HCT116 (cell line): ENCODE measurements around the gene FAM111A. TPM values are rescaled to one million over a fixed set of nuclear protein-coding genes. Genes with fewer than 3 reads are reported as not detected.
"Not testable (repeated sequence)": the region's sequence is repeated elsewhere in the genome, so short reads cannot be mapped to it uniquely, and the experiment has no call there.

Experiments used
- ATAC-seq: fragments of 200-7000 bp; cut with Tn5 transposase; 2 replicates; pipeline ENCODE4 v1.9.1; 2020; ENCODE audit warnings: mild to moderate bottlenecking, moderate library complexity
- BruUV-seq: library from RNA; stranded (reverse); fragments of 400-500 nt; replicated peaks from 2 replicates; lab custom pipeline; 2021; lab: Mats Ljungman, UMichigan
- CTCF ChIA-PET: fragments of 300-600 bp; sonication (Branson Sonifier 250); formaldehyde crosslinking; loops from one replicate; lab custom pipeline; 2021; ENCODE audit warnings: antibody characterized with exemption; lab: Charles Lee
- POLR2A ChIA-PET: fragments of 300-600, 350-600 bp; sonication (Branson Sonifier 250); formaldehyde crosslinking; loops from one replicate; lab custom pipeline; 2021; ENCODE audit warnings: antibody characterized with exemption; lab: Charles Lee
- RAD21 ChIA-PET, 2 experiments: fragments of 300-600 bp; sonication (Branson Sonifier 250); formaldehyde crosslinking; loops; one replicate each; lab custom pipeline; 2023; ENCODE audit warnings: low total read pairs in 2 of 2; ENCODE audit not compliant: uncharacterized antibody in 2 of 2, unreplicated experiment in 2 of 2, low non-redundant PET in 1 of 2; lab: Charles Lee
- DNase-seq: peaks from one replicate; pipeline ENCODE4 v3.0.0-alpha.2; 2010; ENCODE audit warnings: low read depth, low spot score
- H2AFZ ChIP-seq: fragments of 200-600 bp; shearing (Covaris generic), sonication (generic); 2 replicates; pipeline ENCODE4 v1.6.1; 2017; ENCODE audit warnings: low read depth, mixed run types, mixed read lengths, antibody characterized with exemption, low read length; ENCODE audit not compliant: poor library complexity, severe bottlenecking
- H3K27ac ChIP-seq: 2 replicates; pipeline ENCODE4 v1.5.1; 2012; ENCODE audit warnings: low read depth, low read length
- H3K27me3 ChIP-seq: fragments of 200-600 bp; sonication (generic); 2 replicates; pipeline ENCODE4 v1.6.1; 2016; ENCODE audit warnings: mixed run types, low read length, mixed read lengths; ENCODE audit not compliant: insufficient read depth
- H3K36me3 ChIP-seq, 2 experiments: fragments of 200-500 bp in 1 of 2; fragments of 200-600 bp in 1 of 2; sonication (Bioruptor generic) in 1 of 2; sonication (generic) in 1 of 2; 2 replicates each; pipeline versions ENCODE4 v1.5.1 to v1.6.1; 2014 to 2016; ENCODE audit warnings: low read length in 2 of 2, inconsistent platforms in 1 of 2, mixed read lengths in 1 of 2, mixed run types in 1 of 2; ENCODE audit not compliant: insufficient read depth in 2 of 2, control insufficient read depth in 1 of 2
- H3K4me1 ChIP-seq, 2 experiments: fragments of 200-600 bp in 1 of 2; sonication (generic) in 1 of 2; 2 replicates each; pipeline versions ENCODE4 v1.5.1 to v1.6.1; 2012 to 2017; ENCODE audit warnings: low read length in 2 of 2, inconsistent platforms in 1 of 2, mild to moderate bottlenecking in 1 of 2, mixed read lengths in 1 of 2, mixed run types in 1 of 2, moderate library complexity in 1 of 2; ENCODE audit not compliant: insufficient read depth in 2 of 2, control insufficient read depth in 1 of 2
- H3K4me2 ChIP-seq: fragments of 200-600 bp; sonication (generic); 2 replicates; pipeline ENCODE4 v1.6.1; 2017; ENCODE audit warnings: mixed run types, low read length, mixed read lengths
- H3K4me3 ChIP-seq, 2 experiments: fragments of 200-600 bp in 1 of 2; sonication (generic) in 1 of 2; replicated peaks in 1 of 2; 2 replicates each; pipeline ENCODE4 v1.5.1; 2011 to 2016; ENCODE audit warnings: low read length in 2 of 2, control low read depth in 1 of 2, low read depth in 1 of 2, mild to moderate bottlenecking in 1 of 2, mixed read lengths in 1 of 2, mixed run types in 1 of 2
- H3K79me2 ChIP-seq: fragments of 200-600 bp; sonication (generic); 2 replicates; pipeline ENCODE4 v1.6.1; 2017; ENCODE audit warnings: mild to moderate bottlenecking, mixed run types, low read length, moderate library complexity, mixed read lengths; ENCODE audit not compliant: insufficient read depth
- H3K9ac ChIP-seq: fragments of 200-600 bp; sonication (generic); 2 replicates; pipeline ENCODE4 v1.6.1; 2016; ENCODE audit warnings: low read length, mixed read lengths
- H3K9me2 ChIP-seq: fragments of 200-600 bp; sonication (generic), shearing (Covaris generic); 2 replicates; pipeline ENCODE4 v1.6.1; 2017; ENCODE audit warnings: mixed run types, mild to moderate bottlenecking, moderate library complexity; ENCODE audit not compliant: insufficient read depth
- H3K9me3 ChIP-seq, 2 experiments: fragments of 200-500 bp in 1 of 2; fragments of 200-600 bp in 1 of 2; sonication (Bioruptor generic) in 1 of 2; sonication (generic) in 1 of 2; 2 replicates each; pipeline ENCODE4 v1.6.1; 2014 to 2017; ENCODE audit warnings: low read length in 2 of 2, mixed read lengths in 2 of 2, inconsistent platforms in 1 of 2, low read depth in 1 of 2, mild to moderate bottlenecking in 1 of 2, mixed run types in 1 of 2, moderate library complexity in 1 of 2; ENCODE audit not compliant: control insufficient read depth in 1 of 2, insufficient read depth in 1 of 2
- H4K20me1 ChIP-seq: fragments of 200-600 bp; sonication (generic), shearing (Covaris generic); 2 replicates; pipeline ENCODE4 v1.6.1; 2017; ENCODE audit warnings: mixed run types, mild to moderate bottlenecking, moderate library complexity; ENCODE audit not compliant: insufficient read depth
- CBX3 ChIP-seq: IDR thresholded peaks from 2 replicates; pipeline ENCODE4 v1.6.1; 2012; ENCODE audit warnings: low read depth
- CEBPB ChIP-seq: IDR thresholded peaks from 2 replicates; pipeline ENCODE4 v1.6.1; 2012; ENCODE audit warnings: low read depth
- EGR1 ChIP-seq: IDR thresholded peaks from 2 replicates; pipeline ENCODE4 v1.6.1; 2012; ENCODE audit warnings: low read depth
- ELF1 ChIP-seq: IDR thresholded peaks from 2 replicates; pipeline ENCODE4 v1.6.1; 2012; ENCODE audit warnings: low read depth, borderline replicate concordance
- EZH2 ChIP-seq: fragments of 200-600 bp; sonication (generic); IDR thresholded peaks from 2 replicates; pipeline ENCODE4 v1.6.1; 2017; ENCODE audit warnings: antibody characterized with exemption, mixed run types
- EZH2phosphoT487 ChIP-seq: fragments of 200-600 bp; IDR thresholded peaks from 2 replicates; pipeline ENCODE4 v1.6.1; 2018; ENCODE audit warnings: antibody characterized with exemption, borderline replicate concordance
- JUND ChIP-seq: IDR thresholded peaks from 2 replicates; pipeline ENCODE4 v1.6.1; 2012
- POLR2A ChIP-seq: IDR thresholded peaks from 2 replicates; pipeline ENCODE4 v1.7.0; 2011; ENCODE audit warnings: borderline replicate concordance; ENCODE audit not compliant: insufficient read depth, insufficient read length; ENCODE audit errors: extremely low read depth
- POLR2AphosphoS5 ChIP-seq: IDR thresholded peaks from 2 replicates; pipeline ENCODE4 v1.6.1; 2011; ENCODE audit warnings: mild to moderate bottlenecking, low read depth, low read length, moderate library complexity
- SIN3A ChIP-seq: IDR thresholded peaks from 2 replicates; pipeline ENCODE4 v1.6.1; 2012; ENCODE audit warnings: low read depth
- SP1 ChIP-seq: IDR thresholded peaks from 2 replicates; pipeline ENCODE4 v1.6.1; 2012; ENCODE audit warnings: low read depth
- SRF ChIP-seq: IDR thresholded peaks from 2 replicates; pipeline ENCODE4 v1.6.1; 2012; ENCODE audit warnings: low read depth
- YY1 ChIP-seq: IDR thresholded peaks from 2 replicates; pipeline ENCODE4 v1.6.1; 2011; ENCODE audit warnings: low read length, low read depth, moderate library complexity, mild to moderate bottlenecking; ENCODE audit not compliant: insufficient replicate concordance; ENCODE audit errors: extremely low read depth
- ZFX ChIP-seq: fragments of 450-650 bp; IDR thresholded peaks from 2 replicates; pipeline ENCODE4 v1.6.1; 2017
- ZNF274 ChIP-seq: fragments of 200-500 bp; sonication (Bioruptor generic); IDR thresholded peaks from 2 replicates; pipeline ENCODE4 v1.6.1; 2014; ENCODE audit warnings: mild to moderate bottlenecking, low read depth, low read length, inconsistent platforms
- intact Hi-C: fragments of 100-400 bp; cut with micrococcal nuclease; formaldehyde crosslinking; loops from 2 replicates; pipeline ENCODE4 v1.10.0; 2022
- total RNA-seq: library from RNA; stranded (reverse); gene quantifications from one replicate; pipeline ENCODE4 v1.2.1, GENCODE V29; 2021; ENCODE audit not compliant: unreplicated experiment
- TF ChIP-seq, protein P1 (sequence below): IDR thresholded peaks from 2 replicates; pipeline ENCODE4 v1.6.1; 2012; ENCODE audit warnings: low read depth

Gene FAM111A
- total RNA-seq, 1 experiment from 2014 or later = 30.3 TPM

DNA sequence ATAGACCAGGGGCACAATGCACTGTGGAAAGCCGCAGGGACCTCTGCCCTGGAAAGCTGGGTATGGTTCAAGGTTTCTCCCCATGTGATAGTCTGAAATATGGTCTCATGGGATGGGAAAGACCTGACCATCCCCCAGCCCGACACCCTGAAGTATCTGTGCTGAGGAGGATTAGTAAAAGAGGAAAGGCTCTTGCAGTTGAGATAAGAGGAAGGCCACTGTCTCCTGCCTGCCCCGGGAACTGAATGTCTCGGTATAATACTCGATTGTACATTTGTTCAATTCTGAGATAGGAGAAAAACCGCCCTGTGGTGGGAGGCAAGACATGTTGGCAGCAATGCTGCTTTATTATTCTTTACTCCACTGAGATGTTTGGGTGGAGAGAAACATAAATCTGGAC is 6.1 kb upstream of the FAM111A start:
- intact Hi-C loops = loop anchor here (1.0 to 5.0 kb wide), 4 partner anchors 39 to 349 kb away; no protein-coding TSS in a partner anchor
- H3K9me2 ChIP-seq, H4K20me1 ChIP-seq, H3K27ac ChIP-seq, H2AFZ ChIP-seq, DNase-seq, H3K9ac ChIP-seq, H3K36me3 ChIP-seq, H3K4me3 ChIP-seq, POLR2A ChIA-PET, ATAC-seq, H3K9me3 ChIP-seq, H3K4me1 ChIP-seq, BruUV-seq, H3K79me2 ChIP-seq, H3K27me3 ChIP-seq: not testable (repeated sequence)
- ChIA-PET RAD21 (interaction anchor here in 1 of 2 experiments (1.8 kb wide), 1 partner anchor 30 kb away, joined by 5 read pairs; the partner anchor contains the start of gene FAM111B), CTCF (interaction anchor here (1.1 to 1.7 kb wide), 7 partner anchors 8 to 484 kb away, joined by 3 to 16 read pairs (median 4); partner anchors contain the start of gene FAM111B)
- peak overlapping the region; percentile 60; the same call in 1 of the 2 replicates for H3K4me2 ChIP-seq

DNA sequence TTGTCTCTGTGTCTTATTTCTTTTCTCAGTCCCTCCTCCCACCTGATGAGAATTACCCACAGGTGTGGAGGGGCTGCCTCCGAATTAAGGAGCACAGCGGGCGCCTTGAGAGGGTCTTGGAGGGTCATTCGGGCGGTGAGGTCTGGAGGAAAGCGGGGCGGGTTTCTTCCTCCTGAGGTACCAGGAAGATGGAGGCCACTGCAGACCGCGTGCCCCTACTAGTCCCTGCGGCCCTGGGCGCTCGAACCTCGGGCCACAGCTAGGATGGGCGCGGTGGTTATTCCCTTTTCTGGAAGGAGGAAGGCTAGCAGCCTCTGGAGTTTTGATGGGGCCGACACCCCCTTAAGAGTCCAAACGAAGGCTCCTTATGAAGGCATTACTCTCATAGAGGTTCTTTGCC is 5.5 kb upstream of the FAM111A start:
- Histone ChIP-seq H3K27me3 (no peaks in the 10 kb centered on the region), H4K20me1 (no peaks in the 10 kb centered on the region)
- no peak for ATAC-seq

More for the DNA sequence above, 5.5 kb upstream of the FAM111A start:
- intact Hi-C loops = loop anchor here (2.0 to 5.0 kb wide), 3 partner anchors 85 to 350 kb away; no protein-coding TSS in a partner anchor
- no peak overlapping the region for H3K9ac ChIP-seq
- no peaks in the 10 kb centered on the region for H3K79me2 ChIP-seq
- H3K4me3 ChIP-seq = no peak overlapping the region
- no peaks in the 10 kb centered on the region for H3K9me2 ChIP-seq
- BruUV-seq = no TSS peak
- ChIA-PET RAD21 (no interaction called here), CTCF (no interaction called here), POLR2A (no interaction called here)
- no peak overlapping the region for H3K4me2 ChIP-seq
- H3K9me3 ChIP-seq = peaks cover 0 to 4% of the 10 kb centered on the region in 2 experiments; a peak in 1 of 4 replicates
- peaks cover 0 to 10% of the 10 kb centered on the region in 2 experiments; a peak in 3 of 4 replicates for H3K4me1 ChIP-seq
- H2AFZ ChIP-seq = no peak overlapping the region
- no peak overlapping the region for H3K27ac ChIP-seq
- DNase-seq = no peak
- 0 out of 4 replicates have a peak, but pooled peaks cover 0 to 6% of the 10 kb centered on the region in 2 experiments for H3K36me3 ChIP-seq
- TF ChIP-seq CEBPB = no peak
- TF ChIP-seq YY1 = no peak
- TF ChIP-seq EGR1 = no peak
- no peak for TF ChIP-seq JUND
- no peak for TF ChIP-seq EZH2phosphoT487
- TF ChIP-seq, protein P1, sequence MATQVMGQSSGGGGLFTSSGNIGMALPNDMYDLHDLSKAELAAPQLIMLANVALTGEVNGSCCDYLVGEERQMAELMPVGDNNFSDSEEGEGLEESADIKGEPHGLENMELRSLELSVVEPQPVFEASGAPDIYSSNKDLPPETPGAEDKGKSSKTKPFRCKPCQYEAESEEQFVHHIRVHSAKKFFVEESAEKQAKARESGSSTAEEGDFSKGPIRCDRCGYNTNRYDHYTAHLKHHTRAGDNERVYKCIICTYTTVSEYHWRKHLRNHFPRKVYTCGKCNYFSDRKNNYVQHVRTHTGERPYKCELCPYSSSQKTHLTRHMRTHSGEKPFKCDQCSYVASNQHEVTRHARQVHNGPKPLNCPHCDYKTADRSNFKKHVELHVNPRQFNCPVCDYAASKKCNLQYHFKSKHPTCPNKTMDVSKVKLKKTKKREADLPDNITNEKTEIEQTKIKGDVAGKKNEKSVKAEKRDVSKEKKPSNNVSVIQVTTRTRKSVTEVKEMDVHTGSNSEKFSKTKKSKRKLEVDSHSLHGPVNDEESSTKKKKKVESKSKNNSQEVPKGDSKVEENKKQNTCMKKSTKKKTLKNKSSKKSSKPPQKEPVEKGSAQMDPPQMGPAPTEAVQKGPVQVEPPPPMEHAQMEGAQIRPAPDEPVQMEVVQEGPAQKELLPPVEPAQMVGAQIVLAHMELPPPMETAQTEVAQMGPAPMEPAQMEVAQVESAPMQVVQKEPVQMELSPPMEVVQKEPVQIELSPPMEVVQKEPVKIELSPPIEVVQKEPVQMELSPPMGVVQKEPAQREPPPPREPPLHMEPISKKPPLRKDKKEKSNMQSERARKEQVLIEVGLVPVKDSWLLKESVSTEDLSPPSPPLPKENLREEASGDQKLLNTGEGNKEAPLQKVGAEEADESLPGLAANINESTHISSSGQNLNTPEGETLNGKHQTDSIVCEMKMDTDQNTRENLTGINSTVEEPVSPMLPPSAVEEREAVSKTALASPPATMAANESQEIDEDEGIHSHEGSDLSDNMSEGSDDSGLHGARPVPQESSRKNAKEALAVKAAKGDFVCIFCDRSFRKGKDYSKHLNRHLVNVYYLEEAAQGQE = no peak
- TF ChIP-seq EZH2 = no peak
- no peak for TF ChIP-seq SIN3A
- no peak for TF ChIP-seq POLR2AphosphoS5
- no peak for TF ChIP-seq ZNF274
- no peak for TF ChIP-seq CBX3
- no peak for TF ChIP-seq ZFX
- no peak for TF ChIP-seq POLR2A
- no peak for TF ChIP-seq SP1
- no peak for TF ChIP-seq SRF
- no peak for TF ChIP-seq ELF1
- TF ChIP-seq, all 23 proteins: peak for 0
